Liver (tissue), 3 donors: ENCODE measurements around the gene VSIG4.

Source experiments
- ATF3 ChIP-seq: IDR thresholded peaks from 2 replicates; pipeline ENCODE4 v1.6.1; 2016; ENCODE audit warnings: antibody characterized with exemption
- CTCF ChIP-seq: fragments of 150-350 bp; IDR thresholded peaks from 2 replicates; pipeline ENCODE4 v1.5.1; 2017; ENCODE audit warnings: improper control_type of control experiment, low read depth, low read length; ENCODE audit not compliant: missing input control
- EGR1 ChIP-seq, 2 donors: IDR thresholded peaks; 2 replicates each; pipeline ENCODE4 v1.6.1; 2016 to 2018; ENCODE audit warnings: antibody characterized with exemption in 2 of 2, low read depth in 2 of 2
- FOXA1 ChIP-seq: IDR thresholded peaks from 2 replicates; pipeline ENCODE4 v1.6.1; 2016; ENCODE audit warnings: antibody characterized with exemption
- GABPA ChIP-seq, 2 donors: IDR thresholded peaks in 1 of 2; conservative IDR thresholded peaks in 1 of 2; 2 replicates each; pipeline ENCODE4 v1.6.1; 2016; ENCODE audit warnings: antibody characterized with exemption in 2 of 2, mild to moderate bottlenecking in 1 of 2, moderate library complexity in 1 of 2
- MAX ChIP-seq: IDR thresholded peaks from 2 replicates; pipeline ENCODE4 v1.6.1; 2016; ENCODE audit warnings: antibody characterized with exemption
- RAD21 ChIP-seq, 2 donors: IDR thresholded peaks; 2 replicates each; pipeline ENCODE4 v1.6.1; 2016; ENCODE audit warnings: antibody characterized with exemption in 2 of 2, mild to moderate bottlenecking in 2 of 2
- REST ChIP-seq: IDR thresholded peaks from 2 replicates; pipeline ENCODE4 v1.6.1; 2016; ENCODE audit warnings: antibody characterized with exemption, mild to moderate bottlenecking
- RXRA ChIP-seq, 2 donors: IDR thresholded peaks; 2 replicates each; pipeline ENCODE4 v1.6.1; 2017 to 2018; ENCODE audit warnings: antibody characterized with exemption in 2 of 2, mild to moderate bottlenecking in 1 of 2
- SP1 ChIP-seq: IDR thresholded peaks from 2 replicates; pipeline ENCODE4 v1.6.1; 2018; ENCODE audit warnings: antibody characterized with exemption, mild to moderate bottlenecking
- TAF1 ChIP-seq: conservative IDR thresholded peaks from 2 replicates; pipeline ENCODE4 v1.6.1; 2016; ENCODE audit warnings: antibody characterized with exemption, mild to moderate bottlenecking
- YY1 ChIP-seq: IDR thresholded peaks from 2 replicates; pipeline ENCODE4 v1.6.1; 2016; ENCODE audit warnings: antibody characterized with exemption, mild to moderate bottlenecking
- donor health status: healthy.
- donor health status: healthy.

- TF ChIP-seq CTCF (no peak), GABPA (IDR thresholded peaks at IDR 0.05 in 1 of 2, conservative IDR thresholded peaks at IDR 0.05 in 1 of 2) (no peak), YY1 (no peak), REST (no peak), SP1 (no peak), EGR1 (IDR thresholded peaks at IDR 0.05; ENCODE audit: low read depth in 2 of 2) (no peak), TAF1 (no peak), FOXA1 (no peak), RAD21 (IDR thresholded peaks at IDR 0.05) (no peak), RXRA (IDR thresholded peaks at IDR 0.05) (no peak), ATF3 (no peak), MAX (no peak)
These were observed 63.7 kb downstream of the VSIG4 start for GRCh38 chrX:65976161-65976560.
